Measurements from ENCODE around the gene PMEPA1.

The PMEPA1 gene

GRCh38 chr20:57660922-57661745, 48.7 kb downstream of the PMEPA1 start:
- TF ChIP-seq EZH2phosphoT487 (IDR thresholded peaks at IDR 0.05; ENCODE audit: borderline replicate concordance, low read length) (no peak), CTCF (IDR thresholded peaks at IDR 0.05; ENCODE audit: low read depth, low read length, poor library complexity, severe bottlenecking) (no peak)
- Histone ChIP-seq H3F3A (ENCODE audit: control insufficient read depth, insufficient read depth) (no peaks in the 10 kb centered on the region), H3K79me2 (ENCODE audit: control insufficient read depth, low read length) (no peaks in the 10 kb centered on the region; the same call in 1 of the 2 replicates), H3K27me3 (ENCODE audit: control insufficient read depth, low read length) (no peaks in the 10 kb centered on the region), H3K36me3 (ENCODE audit: control insufficient read depth, low read length) (peaks cover 8% of the 10 kb centered on the region), H3K27ac (ENCODE audit: low read depth, low read length) (no peak overlapping the region), H3K4me3 (ENCODE audit: low read length) (no peak overlapping the region), H3K9me2 (replicated peaks; ENCODE audit: control insufficient read depth, low read length) (no peaks in the 10 kb centered on the region), H3K4me1 (ENCODE audit: control insufficient read depth, low read length) (peaks cover 27% of the 10 kb centered on the region), H3K4me2 (ENCODE audit: low read length) (no peak overlapping the region), H3K9me3 (ENCODE audit: control insufficient read depth, insufficient read depth, low read length) (no peaks in the 10 kb centered on the region), H4K20me1 (ENCODE audit: control insufficient read depth, insufficient read depth, low read depth, low read length) (peaks cover 4% of the 10 kb centered on the region; the same call in 1 of the 2 replicates)

DNA sequence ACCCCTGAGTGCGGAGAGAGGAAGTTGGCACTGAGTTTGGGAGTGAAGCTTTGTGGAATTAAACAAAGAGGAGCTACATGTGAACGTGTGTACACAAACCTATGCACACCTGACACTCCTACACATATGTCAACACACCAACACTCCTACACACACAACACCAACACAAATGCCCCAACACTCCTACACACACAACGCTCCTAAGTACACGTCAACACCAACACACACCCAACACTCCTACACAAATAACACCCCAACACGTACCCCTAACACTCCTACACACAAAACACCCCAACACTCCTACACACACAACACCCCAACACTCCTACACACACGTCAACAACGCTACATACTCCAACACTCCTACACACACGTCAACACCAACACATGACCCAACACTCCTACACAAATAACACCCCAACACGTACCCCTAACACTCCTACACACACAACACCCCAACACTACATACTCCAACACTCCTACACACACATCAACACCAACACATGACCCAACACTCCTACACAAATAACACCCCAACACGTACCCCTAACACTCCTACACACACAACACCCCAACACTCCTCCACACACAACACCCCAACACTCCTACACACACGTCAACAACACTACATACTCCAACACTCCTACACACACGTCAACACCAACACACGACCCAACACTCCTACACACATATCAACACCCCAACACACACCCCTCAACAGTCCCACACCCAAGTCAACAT, 49.5 kb downstream of the PMEPA1 start:
- TF ChIP-seq EZH2phosphoT487 (IDR thresholded peaks at IDR 0.05; ENCODE audit: borderline replicate concordance, low read length) (no peak), CTCF (IDR thresholded peaks at IDR 0.05; ENCODE audit: low read depth, low read length, poor library complexity, severe bottlenecking) (no peak)
- Histone ChIP-seq H4K20me1 (ENCODE audit: control insufficient read depth, insufficient read depth, low read depth, low read length) (peaks cover 3% of the 10 kb centered on the region; the same call in 1 of the 2 replicates), H3K4me3 (ENCODE audit: low read length) (no peak overlapping the region), H3K9me3 (ENCODE audit: control insufficient read depth, insufficient read depth, low read length) (no peaks in the 10 kb centered on the region), H3K4me2 (ENCODE audit: low read length) (no peak overlapping the region), H3F3A (ENCODE audit: control insufficient read depth, insufficient read depth) (no peaks in the 10 kb centered on the region), H3K79me2 (ENCODE audit: control insufficient read depth, low read length) (no peaks in the 10 kb centered on the region; the same call in 1 of the 2 replicates), H3K36me3 (ENCODE audit: control insufficient read depth, low read length) (peaks cover 8% of the 10 kb centered on the region), H3K4me1 (ENCODE audit: control insufficient read depth, low read length) (peaks cover 27% of the 10 kb centered on the region), H3K27me3 (ENCODE audit: control insufficient read depth, low read length) (no peaks in the 10 kb centered on the region), H3K9me2 (replicated peaks; ENCODE audit: control insufficient read depth, low read length) (no peaks in the 10 kb centered on the region), H3K27ac (ENCODE audit: low read depth, low read length) (no peak overlapping the region)

DNA sequence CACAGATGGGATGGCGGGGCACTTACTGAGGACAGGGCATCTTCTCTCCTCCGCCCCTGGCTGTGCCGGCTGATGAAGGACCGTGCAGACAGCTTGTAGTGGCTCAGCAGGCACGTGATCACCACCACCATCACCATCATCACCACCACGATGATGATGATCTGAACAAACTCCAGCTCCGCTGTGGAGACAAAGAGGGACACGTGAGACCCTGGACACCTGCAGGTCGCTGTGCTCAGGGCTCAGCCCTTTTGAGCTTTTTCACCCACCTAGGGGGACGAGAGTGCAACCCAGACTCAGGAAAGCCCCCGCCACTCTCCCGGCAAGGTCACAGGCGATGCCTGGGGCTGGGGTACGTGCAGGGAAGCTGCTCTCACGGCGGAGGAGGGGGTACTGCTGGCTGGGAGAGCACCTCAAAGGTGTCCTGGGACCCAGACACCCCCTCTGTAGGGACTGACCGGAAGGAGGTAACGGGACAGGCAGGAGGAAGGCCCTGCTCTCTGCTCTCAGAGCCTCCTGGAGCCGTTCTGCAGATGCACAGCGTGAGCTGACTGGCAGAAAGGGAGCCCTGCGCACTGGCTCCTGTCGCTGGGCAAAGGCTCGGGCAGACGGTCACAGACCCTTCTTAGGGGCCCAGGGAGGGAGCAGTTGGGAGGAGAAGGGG, 50.2 kb downstream of the PMEPA1 start:
- no peaks in the 10 kb centered on the region for H3K9me3 ChIP-seq (ENCODE audit: control insufficient read depth, insufficient read depth, low read length)
- no peaks in the 10 kb centered on the region for H3K9me2 ChIP-seq (replicated peaks; ENCODE audit: control insufficient read depth, low read length)
- H3K27ac ChIP-seq (ENCODE audit: low read depth, low read length): no peak overlapping the region
- H3K4me2 ChIP-seq (ENCODE audit: low read length): no peak overlapping the region
- no peaks in the 10 kb centered on the region; the same call in 1 of the 2 replicates for H3K79me2 ChIP-seq (ENCODE audit: control insufficient read depth, low read length)
- H3K36me3 ChIP-seq (ENCODE audit: control insufficient read depth, low read length): peaks cover 8% of the 10 kb centered on the region
- H3K27me3 ChIP-seq (ENCODE audit: control insufficient read depth, low read length): no peaks in the 10 kb centered on the region
- H3K4me3 ChIP-seq (ENCODE audit: low read length): no peak overlapping the region
- no peaks in the 10 kb centered on the region for H3F3A ChIP-seq (ENCODE audit: control insufficient read depth, insufficient read depth)
- H4K20me1 ChIP-seq (ENCODE audit: control insufficient read depth, insufficient read depth, low read depth, low read length): no peaks in the 10 kb centered on the region; the same call in 1 of the 2 replicates
- peaks cover 30% of the 10 kb centered on the region for H3K4me1 ChIP-seq (ENCODE audit: control insufficient read depth, low read length)
- TF ChIP-seq CTCF (IDR thresholded peaks at IDR 0.05; ENCODE audit: low read depth, low read length, poor library complexity, severe bottlenecking): no peak
- no peak for TF ChIP-seq EZH2phosphoT487 (IDR thresholded peaks at IDR 0.05; ENCODE audit: borderline replicate concordance, low read length)
